Endothelial cell of umbilical vein (primary cell): Measurements from ENCODE around the gene SLC26A2. TPM values are rescaled to one million over a fixed set of nuclear protein-coding genes. Genes with fewer than 3 reads are reported as not detected.

ENCODE experiments used
- BruUV-seq: library from RNA; stranded (reverse); fragments of 400-500 nt; replicated peaks from 2 replicates; lab custom pipeline; 2021; lab: Mats Ljungman, UMichigan
- CTCF ChIA-PET: fragments of 300-600, 350-600 bp; sonication (Branson Sonifier 250); formaldehyde crosslinking; loops from one replicate; lab custom pipeline; 2021; ENCODE audit warnings: antibody characterized with exemption, inconsistent platforms; lab: Charles Lee
- POLR2A ChIA-PET: fragments of 300-600, 350-600 bp; sonication (Branson Sonifier 250); formaldehyde crosslinking; loops from one replicate; lab custom pipeline; 2021; ENCODE audit warnings: antibody characterized with exemption, inconsistent platforms; lab: Charles Lee
- DNase-seq: peaks from one replicate; pipeline ENCODE4 v3.0.0-alpha.2; 2011; ENCODE audit warnings: low read depth, low spot score
- FAIRE-seq: peaks from 2 replicates; lab custom pipeline; 2011; peaks lifted over from hg19 to GRCh38; lab: Jason Lieb, UNC
- H2AFZ ChIP-seq: 2 replicates; pipeline ENCODE4 v1.6.0; 2012; ENCODE audit warnings: low read depth, low read length, control low read depth, inconsistent platforms
- H3K27ac ChIP-seq: 2 replicates; pipeline ENCODE4 v1.5.1; 2011; ENCODE audit warnings: low read depth, mild to moderate bottlenecking, control low read depth, low read length, moderate library complexity; ENCODE audit not compliant: insufficient read depth
- H3K27me3 ChIP-seq, 2 experiments: 2 replicates each; pipeline versions ENCODE4 v1.6.0 to v1.6.1; 2011; ENCODE audit warnings: low read length in 2 of 2, mixed read lengths in 1 of 2; ENCODE audit not compliant: control insufficient read depth in 2 of 2, insufficient read depth in 2 of 2
- H3K36me3 ChIP-seq, 2 experiments: 2 replicates in 1 of 2; 3 replicates in 1 of 2; pipeline ENCODE4 v1.5.1; 2011; ENCODE audit warnings: low read length in 2 of 2, mild to moderate bottlenecking in 1 of 2, moderate library complexity in 1 of 2; ENCODE audit not compliant: control insufficient read depth in 2 of 2, insufficient read depth in 2 of 2; ENCODE audit errors: extremely low read depth in 1 of 2
- H3K4me1 ChIP-seq: 3 replicates; pipeline ENCODE4 v1.5.1; 2011; ENCODE audit warnings: mild to moderate bottlenecking, low read length; ENCODE audit not compliant: control insufficient read depth, insufficient read depth; ENCODE audit errors: extremely low read depth
- H3K4me2 ChIP-seq: 2 replicates; pipeline ENCODE4 v1.6.1; 2011; ENCODE audit warnings: low read length, control low read depth, mixed read lengths; ENCODE audit not compliant: insufficient read depth
- H3K4me3 ChIP-seq, 3 experiments: fragments of 200-600 bp in 1 of 3; sonication (generic), shearing (Covaris generic) in 1 of 3; replicated peaks in 1 of 3; 2 replicates each; pipeline ENCODE4 v1.5.1; 2011 to 2016; ENCODE audit warnings: control low read depth in 3 of 3, low read length in 3 of 3, mild to moderate bottlenecking in 2 of 3, inconsistent platforms in 1 of 3, low read depth in 1 of 3, moderate library complexity in 1 of 3; ENCODE audit not compliant: insufficient read depth in 1 of 3
- H3K79me2 ChIP-seq: 2 replicates; pipeline ENCODE4 v1.6.0; 2012; ENCODE audit warnings: low read length, inconsistent platforms; ENCODE audit not compliant: control insufficient read depth, insufficient read depth
- H3K9ac ChIP-seq: replicated peaks from 2 replicates; pipeline ENCODE3; 2011; ENCODE audit warnings: low read length, control low read depth; ENCODE audit not compliant: insufficient read depth; ENCODE audit errors: extremely low read depth
- H3K9me1 ChIP-seq: replicated peaks from 3 replicates; pipeline ENCODE4 v1.6.0; 2011; ENCODE audit warnings: mild to moderate bottlenecking, low read length; ENCODE audit not compliant: control insufficient read depth, insufficient read depth; ENCODE audit errors: extremely low read depth
- H3K9me3 ChIP-seq: replicated peaks from 2 replicates; pipeline ENCODE4 v1.5.1; 2012; ENCODE audit warnings: low read length, inconsistent platforms; ENCODE audit not compliant: control insufficient read depth, insufficient read depth
- H4K20me1 ChIP-seq: replicated peaks from 2 replicates; pipeline ENCODE3; 2011; ENCODE audit warnings: mild to moderate bottlenecking, low read length; ENCODE audit not compliant: control insufficient read depth, insufficient read depth; ENCODE audit errors: extremely low read depth
- EZH2 ChIP-seq: IDR thresholded peaks from 2 replicates; pipeline ENCODE4 v1.6.1; 2012; ENCODE audit warnings: borderline replicate concordance, low read depth, mild to moderate bottlenecking, moderate library complexity, low read length, inconsistent platforms; ENCODE audit not compliant: severe bottlenecking
- FOS ChIP-seq: IDR thresholded peaks from 2 replicates; pipeline ENCODE4 v1.6.1; 2011; ENCODE audit warnings: mild to moderate bottlenecking, low read length, moderate library complexity, borderline replicate concordance; ENCODE audit not compliant: insufficient read depth
- GATA2 ChIP-seq: IDR thresholded peaks from 2 replicates; pipeline ENCODE4 v1.7.0; 2011; ENCODE audit warnings: low read depth, mild to moderate bottlenecking, moderate library complexity, mixed read lengths, low read length; ENCODE audit not compliant: insufficient read length, insufficient read depth
- JUN ChIP-seq: IDR thresholded peaks from 2 replicates; pipeline ENCODE4 v1.6.1; 2011; ENCODE audit warnings: borderline replicate concordance, low read depth; ENCODE audit not compliant: insufficient read length, insufficient read depth
- MYC ChIP-seq: IDR thresholded peaks from one replicate; pipeline ENCODE4 v1.6.1; 2011; ENCODE audit warnings: mild to moderate bottlenecking, low read depth, low read length
- POLR2A ChIP-seq: IDR thresholded peaks from 2 replicates; pipeline ENCODE4 v1.6.1; 2012; ENCODE audit warnings: low read depth, mild to moderate bottlenecking, control low read depth, low read length
- POLR2AphosphoS5 ChIP-seq: IDR thresholded peaks from 2 replicates; pipeline ENCODE4 v1.6.1; 2012; ENCODE audit warnings: low read depth, mild to moderate bottlenecking, control low read depth, low read length, moderate library complexity; ENCODE audit not compliant: insufficient read depth
- dilution Hi-C: fragments of 300-500 bp; cut with MboI; formaldehyde crosslinking; loops from one replicate; pipeline ENCODE4 v1.15.0; 2019; ENCODE audit warnings: low sequenced_read_pairs; ENCODE audit not compliant: extremely low pct_ligation_motif_present
- intact Hi-C: fragments of 100-400 bp; cut with micrococcal nuclease; formaldehyde crosslinking; loops from one replicate; pipeline ENCODE4 v1.10.0; 2022
- polyA plus RNA-seq, 4 experiments: library from polyadenylated mRNA; depleted of rRNA in 3 of 4; stranded (reverse) in 3 of 4; unstranded in 1 of 4; fragments of >200 nt; gene quantifications; 2 replicates each; pipeline versions ENCODE4 v1.2.1 to v1.2.3, GENCODE V29; 2011 to 2012; ENCODE audit warnings: missing spikeins in 1 of 4
- total RNA-seq: library from RNA; stranded (reverse); gene quantifications from 2 replicates; pipeline ENCODE4 v1.2.3, GENCODE V29; 2021
- TF ChIP-seq, protein P1 (sequence below), 2 donors: IDR thresholded peaks; 1 replicate in 1 of 2; 2 replicates in 1 of 2; pipeline ENCODE4 v1.5.1; 2011; ENCODE audit warnings: low read length in 2 of 2, mild to moderate bottlenecking in 2 of 2, moderate library complexity in 2 of 2, control low read depth in 1 of 2, inconsistent platforms in 1 of 2, low read depth in 1 of 2; ENCODE audit not compliant: insufficient read depth in 1 of 2; ENCODE audit errors: extremely low read depth in 1 of 2
- TF ChIP-seq, protein P2 (sequence below): IDR thresholded peaks from 2 replicates; pipeline ENCODE4 v1.6.1; 2011; ENCODE audit not compliant: insufficient read depth, insufficient read length

The SLC26A2 gene
- total and polyA plus RNA-seq, 2 donors (not counting 3 experiments of a cell fraction or from before 2014, with no cell fraction given): 5.9 to 16.8 TPM

DNA sequence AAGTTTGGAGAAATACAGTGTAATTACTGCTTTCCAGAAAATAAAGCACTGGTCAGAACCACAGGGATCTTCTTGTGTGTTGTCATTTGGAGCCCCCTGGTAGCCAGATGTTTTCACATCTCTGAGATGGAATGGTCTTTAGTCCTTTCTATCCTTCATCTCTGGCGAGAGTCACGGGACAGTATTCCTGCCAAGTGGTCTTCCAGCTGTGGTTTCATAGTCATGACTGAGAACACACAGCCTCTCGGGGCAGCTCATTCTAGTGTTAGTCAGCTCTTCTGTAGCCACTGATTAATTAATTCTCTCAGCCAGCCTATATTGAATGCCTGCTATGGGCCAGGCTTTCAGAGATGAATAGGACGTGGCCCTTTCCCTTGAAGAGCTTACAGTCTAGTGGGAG is 74.1 kb downstream of the SLC26A2 start:
- FAIRE-seq (no peak), DNase-seq (no peak)
- H3K9me1 ChIP-seq: no peaks in the 10 kb centered on the region
- H3K27me3 ChIP-seq: no peaks in the 10 kb centered on the region
- no peaks in the 10 kb centered on the region for H3K79me2 ChIP-seq
- TF ChIP-seq JUN (no peak), GATA2 (no peak), POLR2AphosphoS5 (no peak), POLR2A (no peak), MYC (no peak), EZH2 (no peak), FOS (no peak)
- TF ChIP-seq, protein P1, sequence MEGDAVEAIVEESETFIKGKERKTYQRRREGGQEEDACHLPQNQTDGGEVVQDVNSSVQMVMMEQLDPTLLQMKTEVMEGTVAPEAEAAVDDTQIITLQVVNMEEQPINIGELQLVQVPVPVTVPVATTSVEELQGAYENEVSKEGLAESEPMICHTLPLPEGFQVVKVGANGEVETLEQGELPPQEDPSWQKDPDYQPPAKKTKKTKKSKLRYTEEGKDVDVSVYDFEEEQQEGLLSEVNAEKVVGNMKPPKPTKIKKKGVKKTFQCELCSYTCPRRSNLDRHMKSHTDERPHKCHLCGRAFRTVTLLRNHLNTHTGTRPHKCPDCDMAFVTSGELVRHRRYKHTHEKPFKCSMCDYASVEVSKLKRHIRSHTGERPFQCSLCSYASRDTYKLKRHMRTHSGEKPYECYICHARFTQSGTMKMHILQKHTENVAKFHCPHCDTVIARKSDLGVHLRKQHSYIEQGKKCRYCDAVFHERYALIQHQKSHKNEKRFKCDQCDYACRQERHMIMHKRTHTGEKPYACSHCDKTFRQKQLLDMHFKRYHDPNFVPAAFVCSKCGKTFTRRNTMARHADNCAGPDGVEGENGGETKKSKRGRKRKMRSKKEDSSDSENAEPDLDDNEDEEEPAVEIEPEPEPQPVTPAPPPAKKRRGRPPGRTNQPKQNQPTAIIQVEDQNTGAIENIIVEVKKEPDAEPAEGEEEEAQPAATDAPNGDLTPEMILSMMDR (IDR thresholded peaks at IDR 0.05; ENCODE audit: extremely low read depth in 1 of 2, insufficient read depth in 1 of 2, low read depth in 1 of 2, low read length in 2 of 2): no peak
- TF ChIP-seq, protein P2, sequence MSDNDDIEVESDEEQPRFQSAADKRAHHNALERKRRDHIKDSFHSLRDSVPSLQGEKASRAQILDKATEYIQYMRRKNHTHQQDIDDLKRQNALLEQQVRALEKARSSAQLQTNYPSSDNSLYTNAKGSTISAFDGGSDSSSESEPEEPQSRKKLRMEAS: no peak
- H3K9ac ChIP-seq: no peak overlapping the region
- no peak overlapping the region for H3K4me2 ChIP-seq
- H3K9me3 ChIP-seq: no peaks in the 10 kb centered on the region
- POLR2A ChIA-PET: no interaction called here
- dilution Hi-C loops: no loop called here
- no peaks in the 10 kb centered on the region for H4K20me1 ChIP-seq
- H3K36me3 ChIP-seq: peaks cover 27 to 42% of the 10 kb centered on the region in 2 experiments
- no TSS peak for BruUV-seq
- no peaks in the 10 kb centered on the region for H3K4me1 ChIP-seq
- H2AFZ ChIP-seq: no peak overlapping the region
- intact Hi-C loops: no loop called here
- H3K4me3 ChIP-seq: no peak overlapping the region
- no peak overlapping the region for H3K27ac ChIP-seq
- CTCF ChIA-PET: interaction anchor here (1.3 to 2.8 kb wide), 4 partner anchors 10 to 44 kb away, joined by 7 to 10 read pairs (median 9); no protein-coding TSS in a partner anchor
